Measurements from ENCODE around the gene ATF6B. TPM values are rescaled to one million over a fixed set of nuclear protein-coding genes. Genes with fewer than 3 reads are reported as not detected.

The ATF6B gene
- total and polyA plus RNA-seq, 2 of the 13 experiments (the other 11 are each of a cell fraction or from before 2014, with no cell fraction given), result 18.1 to 44.0 TPM

GRCh38 chr6:32087574-32088486 lies 40.2 kb downstream of the ATF6B start (continued):
- TF ChIP-seq DRAP1 (CRISPR knock-in tag; IDR thresholded peaks at IDR 0.05) (peak; percentile 38; the same call in 1 of the 2 replicates), NONO (IDR thresholded peaks at IDR 0.05) (no peak), NONO (CRISPR knock-in tag; conservative IDR thresholded peaks at IDR 0.05) (peak; percentile 76; the same call in 1 of the 2 replicates), ZNF3 (CRISPR knock-in tag; IDR thresholded peaks at IDR 0.05) (no peak), ZNF644 (CRISPR knock-in tag; IDR thresholded peaks at IDR 0.05; ENCODE audit: low read depth) (peak; percentile 56; the same call in 1 of the 2 replicates), ZFP91 (CRISPR knock-in tag; IDR thresholded peaks at IDR 0.05; ENCODE audit: borderline replicate concordance) (peak; percentile 58; the same call in 1 of the 2 replicates), ZNF75D (CRISPR knock-in tag; IDR thresholded peaks at IDR 0.05; ENCODE audit: borderline replicate concordance) (no peak), MXI1 (IDR thresholded peaks at IDR 0.05; ENCODE audit: borderline replicate concordance, low read depth, low read length) (peak; percentile 59; the same call in 1 of the 3 replicates), TBX3 (IDR thresholded peaks at IDR 0.05; ENCODE audit: borderline replicate concordance) (no peak), ZNF225 (CRISPR knock-in tag; IDR thresholded peaks at IDR 0.05) (0 out of 2 replicates have a peak, but pooled peaks have one; percentile 36), ZNF12 (CRISPR knock-in tag; IDR thresholded peaks at IDR 0.05) (peak; percentile 96), TARDBP (CRISPR knock-in tag; IDR thresholded peaks at IDR 0.05) (no peak), ZSCAN30 (CRISPR knock-in tag; IDR thresholded peaks at IDR 0.05) (no peak), PHF5A (CRISPR knock-in tag; IDR thresholded peaks at IDR 0.05; ENCODE audit: low read depth, unreplicated experiment) (no peak), ZNF556 (CRISPR knock-in tag; IDR thresholded peaks at IDR 0.05; ENCODE audit: borderline replicate concordance) (peak; percentile 67; the same call in 1 of the 2 replicates), ZNF546 (CRISPR knock-in tag; conservative IDR thresholded peaks at IDR 0.05) (0 out of 2 replicates have a peak, but pooled peaks have one; percentile 25), HES4 (CRISPR knock-in tag; IDR thresholded peaks at IDR 0.05; ENCODE audit: borderline replicate concordance) (no peak), ZNF780A (CRISPR knock-in tag; IDR thresholded peaks at IDR 0.05) (no peak), ZKSCAN8 (CRISPR knock-in tag; IDR thresholded peaks at IDR 0.05; ENCODE audit: borderline replicate concordance) (peak; percentile 66; the same call in 1 of the 2 replicates), MAFF (IDR thresholded peaks at IDR 0.05; ENCODE audit: low read depth, low read length) (no peak), HOXA5 (CRISPR knock-in tag; IDR thresholded peaks at IDR 0.05) (no peak), ZNF264 (CRISPR knock-in tag; IDR thresholded peaks at IDR 0.05) (no peak), SRY (CRISPR knock-in tag; IDR thresholded peaks at IDR 0.05) (no peak)
- TF ChIP-seq, protein P1, sequence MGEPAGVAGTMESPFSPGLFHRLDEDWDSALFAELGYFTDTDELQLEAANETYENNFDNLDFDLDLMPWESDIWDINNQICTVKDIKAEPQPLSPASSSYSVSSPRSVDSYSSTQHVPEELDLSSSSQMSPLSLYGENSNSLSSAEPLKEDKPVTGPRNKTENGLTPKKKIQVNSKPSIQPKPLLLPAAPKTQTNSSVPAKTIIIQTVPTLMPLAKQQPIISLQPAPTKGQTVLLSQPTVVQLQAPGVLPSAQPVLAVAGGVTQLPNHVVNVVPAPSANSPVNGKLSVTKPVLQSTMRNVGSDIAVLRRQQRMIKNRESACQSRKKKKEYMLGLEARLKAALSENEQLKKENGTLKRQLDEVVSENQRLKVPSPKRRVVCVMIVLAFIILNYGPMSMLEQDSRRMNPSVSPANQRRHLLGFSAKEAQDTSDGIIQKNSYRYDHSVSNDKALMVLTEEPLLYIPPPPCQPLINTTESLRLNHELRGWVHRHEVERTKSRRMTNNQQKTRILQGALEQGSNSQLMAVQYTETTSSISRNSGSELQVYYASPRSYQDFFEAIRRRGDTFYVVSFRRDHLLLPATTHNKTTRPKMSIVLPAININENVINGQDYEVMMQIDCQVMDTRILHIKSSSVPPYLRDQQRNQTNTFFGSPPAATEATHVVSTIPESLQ (CRISPR knock-in tag; conservative IDR thresholded peaks at IDR 0.05), result no peak
- TF ChIP-seq, protein P2, sequence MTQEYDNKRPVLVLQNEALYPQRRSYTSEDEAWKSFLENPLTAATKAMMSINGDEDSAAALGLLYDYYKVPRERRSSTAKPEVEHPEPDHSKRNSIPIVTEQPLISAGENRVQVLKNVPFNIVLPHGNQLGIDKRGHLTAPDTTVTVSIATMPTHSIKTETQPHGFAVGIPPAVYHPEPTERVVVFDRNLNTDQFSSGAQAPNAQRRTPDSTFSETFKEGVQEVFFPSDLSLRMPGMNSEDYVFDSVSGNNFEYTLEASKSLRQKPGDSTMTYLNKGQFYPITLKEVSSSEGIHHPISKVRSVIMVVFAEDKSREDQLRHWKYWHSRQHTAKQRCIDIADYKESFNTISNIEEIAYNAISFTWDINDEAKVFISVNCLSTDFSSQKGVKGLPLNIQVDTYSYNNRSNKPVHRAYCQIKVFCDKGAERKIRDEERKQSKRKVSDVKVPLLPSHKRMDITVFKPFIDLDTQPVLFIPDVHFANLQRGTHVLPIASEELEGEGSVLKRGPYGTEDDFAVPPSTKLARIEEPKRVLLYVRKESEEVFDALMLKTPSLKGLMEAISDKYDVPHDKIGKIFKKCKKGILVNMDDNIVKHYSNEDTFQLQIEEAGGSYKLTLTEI (CRISPR knock-in tag; conservative IDR thresholded peaks at IDR 0.05), result no peak

All from HepG2 (cell line).